ENCODE measurements around the gene MCTP1.

- TF ChIP-seq CTCF (IDR thresholded peaks at IDR 0.05; ENCODE audit: low read depth, low read length, poor library complexity, severe bottlenecking): no peak
- no peak for TF ChIP-seq EZH2phosphoT487 (IDR thresholded peaks at IDR 0.05; ENCODE audit: borderline replicate concordance, low read length)
Measured at GRCh38 chr5:94754824-94755223, 530.1 kb downstream of the MCTP1 start.
